ENCODE results near the gene OTUB1.
"Not testable (repeated sequence)": the region's sequence is repeated elsewhere in the genome, so short reads cannot be mapped to it uniquely, and the experiment has no call there.

The OTUB1 gene, protein sequence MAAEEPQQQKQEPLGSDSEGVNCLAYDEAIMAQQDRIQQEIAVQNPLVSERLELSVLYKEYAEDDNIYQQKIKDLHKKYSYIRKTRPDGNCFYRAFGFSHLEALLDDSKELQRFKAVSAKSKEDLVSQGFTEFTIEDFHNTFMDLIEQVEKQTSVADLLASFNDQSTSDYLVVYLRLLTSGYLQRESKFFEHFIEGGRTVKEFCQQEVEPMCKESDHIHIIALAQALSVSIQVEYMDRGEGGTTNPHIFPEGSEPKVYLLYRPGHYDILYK

DNA sequence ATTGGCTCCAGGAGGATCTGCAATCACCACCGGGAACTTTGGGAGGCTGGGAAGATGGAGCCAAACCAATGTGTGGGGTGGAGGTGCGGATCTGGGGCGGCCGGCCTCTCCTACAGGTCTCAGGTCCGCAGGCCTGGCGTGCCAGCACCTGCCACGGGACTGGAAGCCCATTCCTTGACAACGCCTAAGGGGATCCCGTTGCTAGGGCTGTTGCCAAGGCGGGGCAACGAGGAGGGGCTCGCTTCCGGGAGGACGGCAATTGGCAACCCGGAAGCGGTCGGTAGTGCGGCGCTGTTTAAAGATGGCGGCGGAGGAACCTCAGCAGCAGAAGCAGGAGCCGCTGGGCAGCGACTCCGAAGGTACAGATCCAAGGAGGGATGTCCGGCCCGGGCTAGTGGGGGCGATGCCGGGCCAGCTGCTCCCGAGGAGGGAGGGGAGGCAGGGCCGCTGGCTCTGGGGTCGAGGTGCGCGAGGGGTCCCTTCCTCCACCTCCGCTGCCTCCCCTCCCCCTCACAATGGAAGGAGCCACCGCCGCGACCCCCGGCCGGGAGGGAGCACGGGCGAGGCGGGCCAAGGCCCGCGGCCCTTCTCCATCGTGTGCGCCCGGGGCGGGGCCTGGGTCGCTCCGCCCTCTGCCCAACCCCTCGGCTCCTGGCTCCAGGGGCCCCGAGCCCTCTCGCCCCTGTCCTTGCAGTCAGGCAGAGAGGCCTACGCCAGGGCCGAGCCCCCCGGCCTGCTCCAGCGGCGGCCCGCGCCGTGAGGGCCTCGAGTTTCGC lies at the start of gene OTUB1:
TSS of gene OTUB1 (plus strand) at position 283 of the 776 bp plus-strand sequence. CDS start at position 302, 19 bp downstream.
- peak; percentile 14 to 91 (median 79) for DNase-seq

- peak in 1 of 58 donors; percentile 48 for DNase-seq
Observed at GRCh38 chr11:63937713-63938478, 48.3 kb upstream of the OTUB1 start.

- peak in 57 of 58 donors; percentile 44 to 95 (median 82) for DNase-seq
Observed at GRCh38 chr11:63938479-63939396, 47.5 kb upstream of the OTUB1 start, which contains the start of gene NAA40. Gene NAA40 (plus strand): TSS chr11:63939002. CDS start chr11:63939097, 95 bp downstream.

DNA sequence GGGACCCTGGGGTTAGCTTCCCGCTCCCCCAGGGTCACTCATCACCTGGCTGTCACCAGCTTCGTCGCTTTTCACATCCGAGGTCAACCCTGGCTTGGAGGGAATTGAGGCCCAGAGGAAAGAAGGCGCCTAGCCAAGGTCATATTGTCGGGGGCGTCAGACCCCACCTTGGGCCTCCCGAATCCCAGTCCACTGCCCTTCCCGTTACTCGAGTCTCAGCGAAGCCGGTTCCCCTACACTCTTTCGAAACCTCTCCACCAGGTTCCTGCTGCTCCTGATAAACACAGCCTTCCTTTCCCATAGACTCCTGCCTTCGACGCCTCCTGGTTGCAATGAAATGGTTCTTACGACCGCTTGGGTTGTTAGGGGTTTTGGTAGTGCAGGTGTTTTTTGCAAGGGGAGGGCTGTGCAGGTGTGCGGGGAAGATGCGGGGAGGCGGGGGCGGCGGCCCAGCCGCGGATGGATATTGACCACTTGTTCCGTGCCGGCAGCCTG lies 46.8 kb upstream of the OTUB1 start:
- no peak for DNase-seq

GRCh38 chr11:63940786-63941185 lies 45.5 kb upstream of the OTUB1 start:
- DNase-seq = no peak

DNA sequence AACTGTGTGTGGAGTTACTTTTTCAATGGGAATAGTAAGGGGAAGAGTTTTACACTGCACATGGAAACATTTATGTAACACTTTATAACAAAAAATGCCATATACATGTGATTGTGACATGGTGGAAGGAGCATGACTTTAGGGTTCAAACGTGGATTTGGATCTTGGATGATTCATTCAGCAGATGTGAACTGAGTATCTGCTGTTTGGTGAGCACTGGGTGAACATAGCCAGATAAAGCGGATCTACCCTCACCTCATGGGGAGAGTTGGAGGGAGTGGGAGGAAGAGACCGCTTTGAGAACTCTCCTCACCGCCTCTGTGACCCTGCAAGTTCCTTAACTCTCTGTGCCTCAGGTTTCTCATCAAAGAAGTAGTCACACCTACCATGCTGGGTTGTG lies 44.3 kb upstream of the OTUB1 start:
- no peak for DNase-seq

DNA sequence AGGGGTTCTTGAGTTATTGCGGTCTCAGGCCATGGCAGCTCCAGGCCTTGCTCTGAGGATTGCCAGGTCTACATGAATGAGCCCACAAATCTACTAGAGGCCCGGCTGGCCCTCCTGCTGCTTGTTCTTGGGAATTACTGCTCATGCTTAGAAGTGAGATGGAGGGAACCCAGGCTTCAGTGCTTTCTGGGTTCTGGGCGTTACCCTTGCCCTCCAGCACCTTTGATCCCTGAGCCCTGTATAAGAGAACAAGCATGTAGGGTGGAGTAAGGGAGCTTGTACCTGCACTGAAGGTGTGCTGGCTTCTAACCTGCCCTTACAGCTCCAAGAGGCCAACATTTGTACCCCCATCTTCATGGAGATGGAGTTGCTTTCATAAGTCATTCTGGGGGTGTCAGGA lies 43.4 kb upstream of the OTUB1 start:
- no peak for DNase-seq

DNA sequence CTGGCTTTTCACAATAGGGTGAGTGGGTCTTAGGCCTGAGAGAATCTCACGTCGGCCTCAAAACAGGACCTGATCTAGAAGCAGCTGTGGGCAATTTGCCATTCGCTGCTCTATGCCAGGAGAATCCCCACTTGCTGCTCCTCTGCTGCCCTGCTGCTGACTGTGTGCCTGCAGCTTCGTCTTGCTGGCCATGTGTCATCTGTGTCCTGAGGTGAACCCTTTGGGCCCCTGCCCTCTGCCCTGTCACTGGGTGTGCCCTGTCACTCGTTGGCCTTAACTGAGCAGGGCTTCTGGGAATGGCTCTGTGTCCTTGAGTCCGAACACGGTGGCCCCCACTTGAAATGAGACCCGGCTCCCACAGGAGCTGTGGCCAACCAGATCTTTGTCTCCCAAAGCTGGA lies 41.3 kb upstream of the OTUB1 start:
- peak in 3 of 58 donors; percentile 13 to 19 (median 16) for DNase-seq

DNA sequence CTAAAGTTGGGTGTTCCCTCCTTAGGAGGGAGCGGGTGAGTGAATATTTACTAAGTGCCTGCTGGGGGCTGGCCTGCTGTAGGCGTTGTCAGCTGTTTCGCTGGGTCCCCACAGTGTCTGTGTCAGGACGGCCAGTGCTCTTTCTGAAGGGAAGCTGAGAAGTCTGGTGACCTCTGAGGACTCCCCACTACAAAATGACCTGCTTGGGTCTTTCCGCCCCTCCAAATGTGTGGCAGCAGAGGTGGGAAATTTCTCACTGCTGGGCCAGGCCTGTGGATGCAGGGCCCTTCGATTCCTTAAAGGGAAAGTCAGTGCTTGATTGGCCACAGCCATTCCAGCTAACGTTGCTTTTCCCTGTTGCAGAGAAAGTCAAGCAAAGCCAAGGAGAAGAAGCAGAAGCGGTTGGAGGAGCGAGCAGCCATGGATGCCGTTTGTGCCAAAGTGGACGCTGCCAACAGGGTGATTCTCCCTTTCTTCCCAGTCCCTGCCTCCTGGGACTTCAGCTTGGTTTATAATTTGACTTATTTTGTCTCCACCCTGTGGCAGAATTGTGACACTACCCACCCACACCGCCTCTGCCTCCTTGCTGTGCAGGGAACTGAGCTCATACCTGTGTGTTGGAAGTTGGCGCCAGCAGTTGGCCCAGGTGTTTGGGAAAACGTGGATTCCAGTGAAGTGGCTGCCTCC lies 40.6 kb upstream of the OTUB1 start:
- peak in 53 of 58 donors; percentile 14 to 84 (median 55) for DNase-seq

DNA sequence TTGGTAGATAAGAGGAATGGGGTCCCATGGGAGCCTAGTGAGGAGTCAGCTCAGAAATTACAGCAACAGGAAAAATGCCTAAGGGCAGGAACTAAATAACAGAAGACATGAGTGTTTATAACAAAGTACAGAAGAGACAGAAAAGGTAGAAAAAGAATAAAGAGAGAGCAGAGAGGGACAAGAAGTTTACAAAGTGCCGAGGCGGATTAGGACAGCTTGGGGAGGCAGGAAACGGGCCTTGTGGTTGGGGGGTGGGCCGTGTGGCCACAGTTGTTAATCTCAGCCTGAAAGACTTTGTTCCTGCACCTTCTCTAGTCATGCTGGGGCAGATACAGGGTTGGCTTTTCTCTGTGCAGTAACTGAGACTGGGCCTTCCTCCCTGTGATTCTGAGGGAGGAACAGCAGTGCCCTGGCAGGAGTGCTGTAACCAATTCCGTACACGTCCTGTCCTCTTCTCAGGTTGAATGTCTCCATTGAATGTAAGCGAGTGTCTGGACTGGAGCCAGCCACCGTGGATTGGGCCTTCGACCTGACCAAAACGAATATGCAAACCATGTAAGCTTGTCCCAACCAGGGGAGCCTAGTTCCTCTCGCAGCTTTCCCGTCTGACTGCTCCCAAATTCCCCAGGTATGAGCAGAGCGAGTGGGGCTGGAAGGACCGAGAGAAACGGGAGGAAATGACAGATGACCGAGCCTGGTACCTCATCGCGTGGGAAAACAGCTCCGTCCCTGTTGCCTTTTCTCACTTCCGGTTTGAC lies 34.3 kb upstream of the OTUB1 start:
- DNase-seq = no peak

GRCh38 chr11:63952570-63952969 lies 33.7 kb upstream of the OTUB1 start:
- no peak for DNase-seq

GRCh38 chr11:63958008-63958407 lies 28.2 kb upstream of the OTUB1 start:
- no peak for DNase-seq

DNA sequence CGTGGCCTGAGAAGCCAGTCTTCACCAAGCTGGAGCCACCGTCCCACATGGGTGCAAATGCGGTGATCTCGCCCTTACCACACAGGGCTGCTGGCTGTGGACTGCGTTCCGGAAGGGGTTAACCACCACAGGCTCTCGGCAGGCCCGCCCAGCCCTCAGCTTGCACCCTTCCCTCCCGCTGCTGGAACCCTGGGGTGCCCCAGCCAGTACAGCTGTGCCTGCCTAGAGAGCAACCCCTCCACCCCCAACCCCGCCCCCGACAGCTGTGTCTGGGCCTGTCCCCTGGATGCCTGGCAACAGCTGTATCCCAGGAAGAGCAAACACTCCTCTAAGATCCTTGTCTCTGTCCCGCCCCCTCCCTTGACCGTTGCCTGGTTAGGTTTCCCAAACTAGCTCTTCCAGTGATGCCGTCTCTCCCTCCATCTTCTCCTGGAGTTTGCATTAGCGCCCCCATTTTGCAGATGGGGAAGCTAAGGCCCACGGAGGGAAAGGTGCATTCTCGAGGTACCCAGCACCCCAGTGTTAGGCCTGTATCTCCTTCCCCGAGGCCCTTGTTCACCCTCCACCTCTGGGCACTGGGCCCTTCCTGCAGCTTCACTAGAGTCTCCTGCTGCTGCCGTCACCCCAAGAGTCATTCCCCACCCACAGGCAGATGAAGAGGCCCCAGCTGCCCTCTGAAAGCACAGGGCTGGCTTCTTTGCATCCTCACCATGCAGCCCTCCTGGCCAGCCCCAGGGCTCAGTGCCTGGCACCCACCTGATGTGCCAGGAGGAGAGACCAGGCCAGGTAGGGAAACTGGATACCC lies 24.4 kb upstream of the OTUB1 start:
- DNase-seq = no peak

DNA sequence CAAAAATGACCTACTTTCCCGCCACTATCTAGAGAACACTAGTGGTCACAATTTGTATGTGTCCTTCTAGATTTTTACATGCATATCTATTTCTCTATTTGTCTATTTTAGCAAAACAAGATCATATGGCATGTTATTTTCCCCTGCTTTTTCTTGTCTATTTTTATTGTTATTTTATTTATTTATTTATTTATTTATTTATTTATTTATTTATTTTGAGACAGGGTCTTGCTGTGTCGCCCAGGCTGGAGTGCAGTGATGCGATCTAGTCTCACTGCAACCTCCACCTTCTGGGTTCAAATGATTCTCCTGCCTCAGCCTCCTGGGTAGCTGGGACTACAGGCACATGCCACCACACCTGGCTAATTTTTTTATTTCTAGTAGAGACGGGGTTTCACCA lies 22.3 kb upstream of the OTUB1 start:
- DNase-seq = not testable (repeated sequence)

- DNase-seq = no peak
Observed at GRCh38 chr11:63966444-63966843, 19.8 kb upstream of the OTUB1 start.

- no peak for DNase-seq
Observed at GRCh38 chr11:63969461-63969860, 16.8 kb upstream of the OTUB1 start.

- no peak for DNase-seq
Observed at GRCh38 chr11:63970902-63971301, 15.3 kb upstream of the OTUB1 start.

- DNase-seq = not testable (repeated sequence)
Observed at GRCh38 chr11:63973912-63974258, 12.4 kb upstream of the OTUB1 start.
